GM12865 (cell line): ENCODE results near the gene IRAK4.

Source experiments
- DNase-seq: peaks from one replicate; pipeline ENCODE4 v3.0.0; 2010; ENCODE audit warnings: low read depth
- H3K4me3 ChIP-seq: 2 replicates; pipeline ENCODE4 v1.5.1; 2011; ENCODE audit warnings: mild to moderate bottlenecking, low read depth, low read length, control low read depth
- TF ChIP-seq, protein P1 (sequence below): IDR thresholded peaks from 2 replicates; pipeline ENCODE4 v1.5.1; 2011; ENCODE audit warnings: low read length, control low read depth, low read depth, inconsistent platforms; ENCODE audit not compliant: insufficient read depth; ENCODE audit errors: missing control alignments

Gene IRAK4

DNA sequence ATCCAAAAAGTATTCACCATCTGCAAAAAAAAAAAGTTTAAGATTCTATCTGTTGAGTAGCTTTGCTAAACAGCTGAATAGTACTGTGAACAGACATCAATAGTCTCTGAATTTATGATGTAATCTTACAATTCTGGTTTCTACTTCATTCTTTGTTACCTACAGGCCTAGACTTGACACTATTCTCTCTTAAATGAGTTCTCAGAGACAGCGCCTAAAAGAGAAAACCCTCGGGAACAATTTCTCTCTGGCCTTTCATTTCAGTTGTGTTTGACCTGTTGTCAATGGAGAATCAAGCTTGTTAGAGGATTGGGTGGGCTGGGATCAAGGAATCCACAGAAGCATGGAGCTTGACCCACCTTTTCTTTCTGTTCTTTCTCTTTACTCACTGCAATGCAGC is 53.3 kb downstream of the IRAK4 start:
- no peak for DNase-seq
- H3K4me3 ChIP-seq, result no peak overlapping the region
- TF ChIP-seq, protein P1, sequence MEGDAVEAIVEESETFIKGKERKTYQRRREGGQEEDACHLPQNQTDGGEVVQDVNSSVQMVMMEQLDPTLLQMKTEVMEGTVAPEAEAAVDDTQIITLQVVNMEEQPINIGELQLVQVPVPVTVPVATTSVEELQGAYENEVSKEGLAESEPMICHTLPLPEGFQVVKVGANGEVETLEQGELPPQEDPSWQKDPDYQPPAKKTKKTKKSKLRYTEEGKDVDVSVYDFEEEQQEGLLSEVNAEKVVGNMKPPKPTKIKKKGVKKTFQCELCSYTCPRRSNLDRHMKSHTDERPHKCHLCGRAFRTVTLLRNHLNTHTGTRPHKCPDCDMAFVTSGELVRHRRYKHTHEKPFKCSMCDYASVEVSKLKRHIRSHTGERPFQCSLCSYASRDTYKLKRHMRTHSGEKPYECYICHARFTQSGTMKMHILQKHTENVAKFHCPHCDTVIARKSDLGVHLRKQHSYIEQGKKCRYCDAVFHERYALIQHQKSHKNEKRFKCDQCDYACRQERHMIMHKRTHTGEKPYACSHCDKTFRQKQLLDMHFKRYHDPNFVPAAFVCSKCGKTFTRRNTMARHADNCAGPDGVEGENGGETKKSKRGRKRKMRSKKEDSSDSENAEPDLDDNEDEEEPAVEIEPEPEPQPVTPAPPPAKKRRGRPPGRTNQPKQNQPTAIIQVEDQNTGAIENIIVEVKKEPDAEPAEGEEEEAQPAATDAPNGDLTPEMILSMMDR, result no peak

DNA sequence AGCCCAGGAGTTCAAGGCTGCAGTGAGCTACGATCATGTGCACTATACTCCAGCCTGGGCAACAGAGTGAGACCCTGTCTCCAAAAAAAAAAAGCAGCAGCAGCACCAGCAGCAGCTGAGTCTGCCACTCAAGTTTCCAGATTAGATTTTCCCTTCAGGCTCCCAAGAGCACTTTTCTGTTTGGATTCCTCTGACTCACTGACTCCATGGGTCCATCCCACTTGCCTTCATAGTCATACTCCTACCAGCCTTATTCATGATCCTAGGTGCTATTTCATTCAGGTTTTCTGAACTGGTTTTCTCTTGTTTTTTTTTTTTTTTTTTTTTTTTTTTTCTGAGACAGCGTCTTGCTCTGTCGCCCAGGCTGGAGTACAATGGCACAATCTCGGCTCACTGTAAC is 54.2 kb downstream of the IRAK4 start:
- TF ChIP-seq, protein P1, result no peak
- no peak overlapping the region for H3K4me3 ChIP-seq
- no peak for DNase-seq

GRCh38 chr12:43815416-43815815 is 56.7 kb downstream of the IRAK4 start:
- no peak overlapping the region for H3K4me3 ChIP-seq
- no peak for DNase-seq
- TF ChIP-seq, protein P1, result no peak

- DNase-seq, result no peak
- no peak overlapping the region for H3K4me3 ChIP-seq
- TF ChIP-seq, protein P1, result no peak
Measured at GRCh38 chr12:43816168-43816567, 57.4 kb downstream of the IRAK4 start.

GRCh38 chr12:43824207-43824775 is 65.5 kb downstream of the IRAK4 start:
- TF ChIP-seq, protein P1, result no peak
- DNase-seq, result no peak
- H3K4me3 ChIP-seq, result no peak overlapping the region

DNA sequence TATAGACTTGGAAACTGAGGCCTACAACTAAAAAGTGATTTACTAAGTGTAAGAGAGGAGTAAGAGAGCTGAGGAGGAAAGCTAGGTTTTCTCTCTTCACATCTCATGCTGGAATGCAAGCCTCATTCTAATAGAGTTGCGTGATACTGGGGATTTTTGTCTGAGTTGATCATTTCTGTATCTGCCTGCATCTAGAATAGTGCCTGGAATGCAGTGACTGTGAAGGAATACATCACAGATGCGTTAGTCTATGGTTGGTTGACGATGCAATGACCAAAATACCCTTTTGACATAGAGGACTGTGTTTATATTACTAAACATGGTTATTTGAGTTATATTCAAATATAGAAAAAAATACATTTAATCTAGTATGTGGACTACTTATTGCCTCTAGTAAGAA is 67.9 kb downstream of the IRAK4 start:
- TF ChIP-seq, protein P1, result no peak
- no peak for DNase-seq
- no peak overlapping the region for H3K4me3 ChIP-seq

DNA sequence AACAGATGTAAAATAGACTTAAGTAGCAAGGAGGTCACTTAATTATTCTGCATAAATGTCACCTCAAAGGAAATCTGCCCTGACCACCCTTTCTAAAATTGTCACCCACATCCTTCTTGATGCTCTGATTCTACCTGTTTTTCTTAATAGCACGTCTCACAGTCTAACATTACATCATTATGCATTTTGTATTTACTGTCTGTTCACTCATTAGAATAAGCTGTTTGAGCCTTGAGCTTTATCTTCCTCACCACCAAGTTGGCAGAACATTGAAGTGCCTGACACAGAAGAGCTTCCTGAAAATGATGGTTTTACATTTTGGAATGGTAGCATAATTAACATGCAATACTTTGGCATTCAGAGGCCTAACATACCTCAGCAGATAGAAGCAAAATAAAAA is 68.3 kb downstream of the IRAK4 start:
- TF ChIP-seq, protein P1, result no peak
- H3K4me3 ChIP-seq, result no peak overlapping the region
- no peak for DNase-seq
